GM12878 (cell line): ENCODE measurements around the gene MAML3. TPM values are rescaled to one million over a fixed set of nuclear protein-coding genes. Genes with fewer than 3 reads are reported as not detected.

Experiments
- ATAC-seq: fragments of 200-7000 bp; cut with Tn5 transposase; 3 replicates; pipeline ENCODE4 v1.9.1; 2020; ENCODE audit warnings: mild to moderate bottlenecking, moderate library complexity
- BruUV-seq: library from RNA; stranded (reverse); fragments of 400-500 nt; replicated peaks from 2 replicates; lab custom pipeline; 2021; lab: Mats Ljungman, UMichigan
- CTCF ChIA-PET: fragments of 300-600 bp; sonication (Branson Sonifier 250); formaldehyde crosslinking; extraction: SDS; loops from one replicate; lab custom pipeline; 2021; ENCODE audit warnings: inconsistent platforms; lab: Yijun Ruan, JAX
- POLR2A ChIA-PET: fragments of 350-600 bp; formaldehyde crosslinking; extraction: SDS; loops from one replicate; lab custom pipeline; 2021; ENCODE audit warnings: inconsistent platforms; lab: Charles Lee
- RAD21 ChIA-PET: fragments of 300-600 bp; sonication (Branson Sonifier 250); formaldehyde crosslinking; loops from one replicate; lab custom pipeline; 2023; ENCODE audit warnings: antibody characterized with exemption; ENCODE audit not compliant: unreplicated experiment; lab: Charles Lee
- SMC1A ChIA-PET: fragments of 300-600 bp; sonication (Branson Sonifier 250); formaldehyde crosslinking; loops from one replicate; lab custom pipeline; 2023; ENCODE audit not compliant: unreplicated experiment, uncharacterized antibody; lab: Charles Lee
- DNase-seq: peaks from one replicate; pipeline ENCODE4 v3.0.0-alpha.2; 2011; ENCODE audit warnings: low read depth, low spot score
- FAIRE-seq: peaks from 3 replicates; lab custom pipeline; 2011; peaks lifted over from hg19 to GRCh38; lab: Jason Lieb, UNC
- H2AFZ ChIP-seq: 2 replicates; pipeline ENCODE4 v1.6.0; 2011; ENCODE audit warnings: low read depth, low read length, control low read depth; ENCODE audit not compliant: control insufficient read depth
- H3K27ac ChIP-seq: 2 replicates; pipeline ENCODE4 v1.5.1; 2011; ENCODE audit warnings: control low read depth; ENCODE audit not compliant: control insufficient read depth, insufficient read depth
- H3K27me3 ChIP-seq, 2 experiments: replicated peaks in 1 of 2; 2 replicates each; pipeline versions ENCODE4 v1.6.0 to v1.6.1; 2011; ENCODE audit warnings: low read length in 1 of 2; ENCODE audit not compliant: control insufficient read depth in 2 of 2, insufficient read depth in 2 of 2
- H3K36me3 ChIP-seq, 2 experiments: 2 replicates each; pipeline ENCODE4 v1.5.1; 2011; ENCODE audit warnings: low read length in 1 of 2; ENCODE audit not compliant: control insufficient read depth in 2 of 2, insufficient read depth in 2 of 2
- H3K4me1 ChIP-seq: 2 replicates; pipeline ENCODE4 v1.6.1; 2011; ENCODE audit warnings: mild to moderate bottlenecking, low read length, moderate library complexity, mixed read lengths; ENCODE audit not compliant: control insufficient read depth, insufficient read depth
- H3K4me2 ChIP-seq: 2 replicates; pipeline ENCODE4 v1.6.0; 2011; ENCODE audit warnings: control low read depth; ENCODE audit not compliant: control insufficient read depth, insufficient read depth
- H3K4me3 ChIP-seq: fragments of 200-600 bp; sonication (generic); 2 replicates; pipeline ENCODE4 v1.5.1; 2016
- H3K79me2 ChIP-seq: 2 replicates; pipeline ENCODE4 v1.6.0; 2011; ENCODE audit warnings: low read length; ENCODE audit not compliant: control insufficient read depth, insufficient read depth
- H3K9ac ChIP-seq: 2 replicates; pipeline ENCODE4 v1.8.0; 2011; ENCODE audit warnings: low read length, control low read depth, mixed read lengths; ENCODE audit not compliant: control insufficient read depth, insufficient read depth
- H3K9me3 ChIP-seq: replicated peaks from 3 replicates; pipeline ENCODE4 v1.5.1; 2011; ENCODE audit warnings: mild to moderate bottlenecking, low read length; ENCODE audit not compliant: control insufficient read depth, insufficient read depth
- H4K20me1 ChIP-seq: 2 replicates; pipeline ENCODE4 v1.6.0; 2011; ENCODE audit not compliant: control insufficient read depth, insufficient read depth
- ATF2 ChIP-seq: IDR thresholded peaks from 2 replicates; pipeline ENCODE4 v1.6.1; 2012; ENCODE audit warnings: low read length, inconsistent platforms
- CREB1 ChIP-seq: IDR thresholded peaks from 2 replicates; pipeline ENCODE4 v1.6.1; 2012; ENCODE audit warnings: low read depth, mild to moderate bottlenecking, inconsistent platforms
- HDAC2 ChIP-seq: fragments of 200-600 bp; sonication (generic); IDR thresholded peaks from 2 replicates; pipeline ENCODE4 v1.6.1; 2017
- IRF5 ChIP-seq: fragments of 450-650 bp; IDR thresholded peaks from 2 replicates; pipeline ENCODE4 v1.6.1; 2017; ENCODE audit warnings: borderline replicate concordance
- MAX ChIP-seq: IDR thresholded peaks from 2 replicates; pipeline ENCODE4 v1.6.1; 2012; ENCODE audit warnings: low read depth, low read length, improper control_type of control experiment
- PKNOX1 ChIP-seq: fragments of 450-650 bp; IDR thresholded peaks from 2 replicates; pipeline ENCODE4 v1.6.1; 2016; ENCODE audit warnings: mild to moderate bottlenecking
- SIN3A ChIP-seq: IDR thresholded peaks from 2 replicates; pipeline ENCODE4 v1.6.1; 2012; ENCODE audit warnings: low read depth, low read length, improper control_type of control experiment
- WGBS: methylation state at CpG from one replicate; pipeline ENCODE4 v1.1.6; 2016; ENCODE audit warnings: low lambda C conversion rate; ENCODE audit not compliant: insufficient replicate concordance, insufficient coverage; ENCODE audit errors: missing lambda C conversion rate; 5-methylcytosine and 5-hydroxymethylcytosine counted together
- in situ Hi-C: fragments of 300-500 bp; cut with MboI; formaldehyde crosslinking; loops from 9 replicates; pipeline ENCODE4 v1.14.3; 2018; ENCODE audit warnings: mixed read lengths
- intact Hi-C: fragments of 100-400 bp; cut with micrococcal nuclease; formaldehyde crosslinking; loops from one replicate; pipeline ENCODE4 v1.14.2; 2022; ENCODE audit not compliant: unreplicated experiment
- polyA plus RNA-seq, 11 experiments: library from polyadenylated mRNA; depleted of rRNA in 4 of 11; unstranded in 6 of 11; stranded (reverse) in 5 of 11; fragments of >200 nt; fragmentation: Nextera tagmentation in 4 of 11; fragmentation: Illumina TruSeq in 1 of 11; extraction: Ambion mirVana in 4 of 11; extraction: Trizol in 1 of 11; gene quantifications; 1 replicate in 1 of 11; 2 replicates in 10 of 11; pipeline versions ENCODE4 v1.2.1 to v1.2.3, GENCODE V29; 2011 to 2016; ENCODE audit warnings: inconsistent platforms in 2 of 11, missing spikeins in 2 of 11, low read depth in 1 of 11
- total RNA-seq, 4 experiments: library from RNA; depleted of rRNA in 3 of 4; stranded (reverse); fragments of >200 nt in 3 of 4; fragmentation: Illumina TruSeq in 1 of 4; extraction: Trizol in 1 of 4; gene quantifications; 2 replicates each; pipeline versions ENCODE4 v1.2.1 to v1.2.3, GENCODE V29; 2013 to 2021

Gene MAML3
- total and polyA plus RNA-seq, 10 of the 15 experiments (the other 5 are each of a cell fraction or from before 2014, with no cell fraction given), result under 0.01 to 0.53 (median 0.06) TPM; not detected in 2

GRCh38 chr4:140100771-140101170, 53.2 kb downstream of the MAML3 start:
- no peak for TF ChIP-seq MAX
- no peak for TF ChIP-seq IRF5
- TF ChIP-seq CREB1, result no peak
- no peak for TF ChIP-seq SIN3A
- no peak for TF ChIP-seq HDAC2
- no peak for TF ChIP-seq ATF2
- TF ChIP-seq PKNOX1, result no peak
- Histone ChIP-seq H2AFZ (no peak overlapping the region), H3K36me3 (no peaks in the 10 kb centered on the region), H3K27me3 (peaks cover 0 to 4% of the 10 kb centered on the region in 2 experiments; a peak in 1 of 4 replicates), H4K20me1 (no peaks in the 10 kb centered on the region), H3K4me1 (no peaks in the 10 kb centered on the region), H3K27ac (no peak overlapping the region), H3K9me3 (peaks cover under 1% of the 10 kb centered on the region; the same call in 2 of the 3 replicates), H3K4me2 (no peak overlapping the region), H3K4me3 (no peak overlapping the region), H3K9ac (no peak overlapping the region), H3K79me2 (no peaks in the 10 kb centered on the region)
- ChIA-PET RAD21 (no interaction called here), SMC1A (no interaction called here), POLR2A (no interaction called here), CTCF (no interaction called here)
- 72% methylated on average over 3 of the region's 3 CpGs for WGBS
- BruUV-seq, result no TSS peak
- intact Hi-C loops (no loop called here), in situ Hi-C loops (no loop called here)
- FAIRE-seq (no peak), DNase-seq (no peak), ATAC-seq (no peak)
